Calu3 (cell line): ENCODE data around the gene FUBP3. TPM values are rescaled to one million over a fixed set of nuclear protein-coding genes. Genes with fewer than 3 reads are reported as not detected.

Experiments
- BruUV-seq: library from RNA; stranded (reverse); fragments of 400-500 nt; replicated peaks from 2 replicates; lab custom pipeline; 2021; lab: Mats Ljungman, UMichigan
- CTCF ChIA-PET: fragments of 300-600 bp; sonication (Branson Sonifier 250); formaldehyde crosslinking; loops from one replicate; lab custom pipeline; 2022; ENCODE audit warnings: antibody characterized with exemption; lab: Charles Lee
- DNase-seq: peaks from one replicate; pipeline ENCODE4 v3.0.0; 2022
- H3K27ac Mint-ChIP-seq: one replicate; pipeline ENCODE4 v1.8.0; 2022; ENCODE audit warnings: mixed read lengths; ENCODE audit not compliant: unreplicated experiment
- H3K27me3 Mint-ChIP-seq: one replicate; pipeline ENCODE4 v1.8.0; 2022; ENCODE audit warnings: mixed read lengths; ENCODE audit not compliant: unreplicated experiment
- H3K36me3 Mint-ChIP-seq: one replicate; pipeline ENCODE4 v1.8.0; 2022; ENCODE audit warnings: mild to moderate bottlenecking, moderate library complexity, mixed read lengths; ENCODE audit not compliant: insufficient read depth, unreplicated experiment
- H3K4me1 Mint-ChIP-seq: one replicate; pipeline ENCODE4 v1.8.0; 2022; ENCODE audit warnings: mild to moderate bottlenecking, low read depth, mixed read lengths; ENCODE audit not compliant: unreplicated experiment
- H3K4me3 Mint-ChIP-seq: one replicate; pipeline ENCODE4 v1.8.0; 2022; ENCODE audit warnings: mild to moderate bottlenecking, low read depth, moderate library complexity, mixed read lengths; ENCODE audit not compliant: unreplicated experiment
- H3K9me3 Mint-ChIP-seq: one replicate; pipeline ENCODE4 v1.8.0; 2022; ENCODE audit warnings: low read depth, mixed read lengths; ENCODE audit not compliant: unreplicated experiment
- intact Hi-C: fragments of 100-400 bp; cut with micrococcal nuclease; formaldehyde crosslinking; loops from one replicate; pipeline ENCODE4 v1.10.0; 2022; ENCODE audit not compliant: unreplicated experiment
- total RNA-seq: library from RNA; stranded (reverse); gene quantifications from 2 replicates; pipeline ENCODE4 v1.2.3, GENCODE V29; 2022
- TF ChIP-seq, protein P1 (sequence below): fragments of 200-600 bp; IDR thresholded peaks from one replicate; pipeline ENCODE4 v1.8.0; 2022; ENCODE audit warnings: antibody characterized with exemption; ENCODE audit not compliant: unreplicated experiment

Gene FUBP3
- total RNA-seq, 1 experiment from 2014 or later: 51.0 TPM

DNA sequence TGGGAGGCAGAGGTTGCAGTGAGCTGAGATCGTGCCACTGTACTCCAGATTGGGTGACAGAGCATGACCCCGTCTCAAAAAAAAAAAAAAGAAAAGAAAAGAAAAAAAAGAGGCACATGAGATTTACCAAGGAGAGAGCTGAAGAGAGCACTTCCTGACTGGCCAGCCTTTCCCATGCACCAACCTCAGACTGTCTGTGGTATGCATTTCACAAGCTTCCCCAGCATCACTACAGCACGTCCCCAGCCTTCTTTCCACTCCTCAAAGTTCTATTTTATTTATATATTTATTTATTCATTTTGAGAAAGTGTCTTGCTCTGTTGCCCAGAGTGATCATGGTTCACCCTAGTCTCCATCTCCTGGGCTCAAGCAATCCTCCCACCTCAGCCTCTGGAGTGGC lies 13.6 kb upstream of the FUBP3 start:
- no peak for DNase-seq
- Mint-ChIP-seq H3K36me3 (no peaks in the 10 kb centered on the region), H3K9me3 (no peaks in the 10 kb centered on the region), H3K4me3 (no peak overlapping the region), H3K27me3 (peaks cover 13% of the 10 kb centered on the region), H3K27ac (no peak overlapping the region), H3K4me1 (no peaks in the 10 kb centered on the region)
- intact Hi-C loops: no loop called here
- BruUV-seq: no TSS peak
- CTCF ChIA-PET: interaction anchor here (0.6 kb wide), 2 partner anchors 34 to 97 kb away, joined by 3 to 5 read pairs; no protein-coding TSS in a partner anchor
- TF ChIP-seq, protein P1, sequence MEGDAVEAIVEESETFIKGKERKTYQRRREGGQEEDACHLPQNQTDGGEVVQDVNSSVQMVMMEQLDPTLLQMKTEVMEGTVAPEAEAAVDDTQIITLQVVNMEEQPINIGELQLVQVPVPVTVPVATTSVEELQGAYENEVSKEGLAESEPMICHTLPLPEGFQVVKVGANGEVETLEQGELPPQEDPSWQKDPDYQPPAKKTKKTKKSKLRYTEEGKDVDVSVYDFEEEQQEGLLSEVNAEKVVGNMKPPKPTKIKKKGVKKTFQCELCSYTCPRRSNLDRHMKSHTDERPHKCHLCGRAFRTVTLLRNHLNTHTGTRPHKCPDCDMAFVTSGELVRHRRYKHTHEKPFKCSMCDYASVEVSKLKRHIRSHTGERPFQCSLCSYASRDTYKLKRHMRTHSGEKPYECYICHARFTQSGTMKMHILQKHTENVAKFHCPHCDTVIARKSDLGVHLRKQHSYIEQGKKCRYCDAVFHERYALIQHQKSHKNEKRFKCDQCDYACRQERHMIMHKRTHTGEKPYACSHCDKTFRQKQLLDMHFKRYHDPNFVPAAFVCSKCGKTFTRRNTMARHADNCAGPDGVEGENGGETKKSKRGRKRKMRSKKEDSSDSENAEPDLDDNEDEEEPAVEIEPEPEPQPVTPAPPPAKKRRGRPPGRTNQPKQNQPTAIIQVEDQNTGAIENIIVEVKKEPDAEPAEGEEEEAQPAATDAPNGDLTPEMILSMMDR: no peak

DNA sequence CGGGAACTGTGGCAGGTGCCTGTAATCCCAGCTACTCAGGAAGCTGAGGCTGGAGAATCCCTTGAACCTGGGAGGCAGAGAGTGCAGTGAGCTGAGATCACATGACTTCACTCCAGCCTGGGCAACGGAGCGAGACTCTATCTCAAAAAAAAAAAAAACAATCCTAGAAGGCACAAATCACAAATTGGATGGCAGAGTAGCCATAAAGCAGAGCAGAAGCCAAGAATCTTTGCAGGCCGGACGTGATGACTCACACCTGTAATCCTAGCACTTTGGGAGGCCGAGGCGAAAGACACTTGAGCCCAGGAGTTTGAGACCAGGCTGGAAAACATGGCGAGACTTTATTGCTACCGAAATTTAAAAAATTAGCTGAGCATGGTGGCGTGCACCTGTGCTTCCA lies 9.2 kb upstream of the FUBP3 start:
- BruUV-seq: no TSS peak
- Mint-ChIP-seq H3K4me3 (no peak overlapping the region), H3K27me3 (no peaks in the 10 kb centered on the region), H3K9me3 (no peaks in the 10 kb centered on the region), H3K36me3 (no peaks in the 10 kb centered on the region), H3K4me1 (no peaks in the 10 kb centered on the region), H3K27ac (no peak overlapping the region)
- intact Hi-C loops: no loop called here
- peak; percentile 6 for DNase-seq
- TF ChIP-seq, protein P1: no peak
- CTCF ChIA-PET: no interaction called here

DNA sequence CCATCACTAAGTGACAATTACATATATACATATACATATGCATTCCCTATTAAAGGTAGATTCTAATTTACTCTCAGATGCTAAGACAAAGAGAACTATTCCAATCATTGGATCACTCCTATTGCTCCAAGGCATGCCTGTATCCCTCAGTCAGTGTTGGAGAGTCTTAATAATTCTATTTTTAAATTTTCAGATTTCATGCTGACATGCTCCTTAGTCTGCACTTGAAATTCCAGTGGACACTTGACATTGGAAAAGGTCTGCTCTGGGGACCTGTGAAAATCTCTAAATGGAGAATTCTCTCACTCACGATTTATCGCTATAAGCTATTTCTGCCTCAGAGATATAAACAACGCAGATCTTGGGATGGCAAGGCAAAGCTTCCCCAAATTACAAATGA lies 3.9 kb upstream of the FUBP3 start:
- intact Hi-C loops: no loop called here
- CTCF ChIA-PET: no interaction called here
- H3K4me3 Mint-ChIP-seq: no peak overlapping the region
- peaks cover 18% of the 10 kb centered on the region for H3K36me3 Mint-ChIP-seq
- BruUV-seq: no TSS peak
- TF ChIP-seq, protein P1: no peak
- DNase-seq: no peak
- no peaks in the 10 kb centered on the region for H3K9me3 Mint-ChIP-seq
- peaks cover under 1% of the 10 kb centered on the region for H3K4me1 Mint-ChIP-seq
- no peak overlapping the region for H3K27ac Mint-ChIP-seq
- no peaks in the 10 kb centered on the region for H3K27me3 Mint-ChIP-seq

DNA sequence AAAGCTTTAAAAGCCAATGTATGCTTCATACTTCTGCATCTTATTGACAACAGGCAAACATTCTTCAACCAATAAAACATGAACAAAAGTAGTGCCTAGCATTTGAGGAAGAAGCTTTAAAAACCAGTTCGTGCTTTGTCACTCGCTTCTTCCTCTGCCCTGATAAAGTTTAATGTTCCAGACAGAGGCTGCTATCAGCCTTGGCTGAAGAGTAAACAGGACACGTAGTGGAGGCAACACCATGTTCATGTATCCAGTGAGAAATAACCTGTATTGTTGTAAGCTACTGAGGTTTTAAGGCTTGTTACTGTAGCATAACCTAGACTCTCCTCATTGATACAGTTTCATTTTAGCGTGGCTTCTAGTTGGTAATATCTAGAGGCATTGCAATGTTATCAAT lies 3.2 kb upstream of the FUBP3 start:
- CTCF ChIA-PET: no interaction called here
- Mint-ChIP-seq H3K27me3 (no peaks in the 10 kb centered on the region), H3K4me1 (peaks cover 7% of the 10 kb centered on the region), H3K9me3 (no peaks in the 10 kb centered on the region), H3K4me3 (no peak overlapping the region), H3K27ac (no peak overlapping the region), H3K36me3 (peaks cover 23% of the 10 kb centered on the region)
- BruUV-seq: no TSS peak
- no peak for DNase-seq
- intact Hi-C loops: no loop called here
- TF ChIP-seq, protein P1: no peak
